Measurements from ENCODE around the gene YWHAG.
A peak's percentile ranks its signal among the peaks of the same experiment; 100 is the strongest.

- TF ChIP-seq CTCF (IDR thresholded peaks at IDR 0.05; ENCODE audit: low read depth, low read length, poor library complexity, severe bottlenecking) (peak; percentile 32), EZH2phosphoT487 (IDR thresholded peaks at IDR 0.05; ENCODE audit: borderline replicate concordance, low read length) (no peak)
These were observed 28.1 kb downstream of the YWHAG start for GRCh38 chr7:76330673-76331072.

Data from DOHH2 (cell line).